Nephron progenitor cell (in vitro differentiated cells): Measurements from ENCODE around the gene PRKAG2.

ENCODE experiments used
- DNase-seq: peaks from one replicate; pipeline ENCODE4 v3.0.0; 2021
- H3K27ac Mint-ChIP-seq: 2 replicates; pipeline ENCODE4 v1.8.0; 2021; ENCODE audit warnings: mild to moderate bottlenecking, moderate library complexity, mixed read lengths
- H3K27me3 Mint-ChIP-seq: 2 replicates; pipeline ENCODE4 v1.8.0; 2021; ENCODE audit warnings: mild to moderate bottlenecking, low read depth, mixed read lengths; ENCODE audit not compliant: poor library complexity
- H3K36me3 Mint-ChIP-seq: 2 replicates; pipeline ENCODE4 v1.8.0; 2021; ENCODE audit warnings: low read depth, mixed read lengths
- H3K4me1 Mint-ChIP-seq: 2 replicates; pipeline ENCODE4 v1.8.0; 2021; ENCODE audit warnings: mixed read lengths
- H3K4me3 Mint-ChIP-seq: 2 replicates; pipeline ENCODE4 v1.8.0; 2021; ENCODE audit warnings: mild to moderate bottlenecking, moderate library complexity, mixed read lengths
- H3K9me3 Mint-ChIP-seq: 2 replicates; pipeline ENCODE4 v1.8.0; 2021; ENCODE audit warnings: mild to moderate bottlenecking, moderate library complexity, mixed read lengths
- CTCF ChIP-seq: fragments of 200-600 bp; sonication (generic); IDR thresholded peaks from 2 replicates; pipeline ENCODE4 v1.5.0; 2021; ENCODE audit warnings: antibody characterized with exemption

PRKAG2 gene

GRCh38 chr7:151891182-151891581, 14.3 kb upstream of the PRKAG2 start:
- TF ChIP-seq CTCF: no peak
- Mint-ChIP-seq H3K4me1 (peaks cover 69% of the 10 kb centered on the region), H3K36me3 (no peaks in the 10 kb centered on the region), H3K4me3 (no peak overlapping the region), H3K27ac (no peak overlapping the region), H3K27me3 (peaks cover 68% of the 10 kb centered on the region), H3K9me3 (no peaks in the 10 kb centered on the region)
- no peak for DNase-seq

- no peak overlapping the region for H3K27ac Mint-ChIP-seq
- no peak for TF ChIP-seq CTCF
- H3K27me3 Mint-ChIP-seq: peaks cover 71% of the 10 kb centered on the region
- H3K36me3 Mint-ChIP-seq: no peaks in the 10 kb centered on the region
- H3K4me1 Mint-ChIP-seq: peaks cover 64% of the 10 kb centered on the region
- H3K4me3 Mint-ChIP-seq: no peak overlapping the region
- peaks cover 2% of the 10 kb centered on the region for H3K9me3 Mint-ChIP-seq
- no peak for DNase-seq
Measured at GRCh38 chr7:151890355-151891004, 13.6 kb upstream of the PRKAG2 start.

GRCh38 chr7:151889406-151890354, 12.8 kb upstream of the PRKAG2 start:
- Mint-ChIP-seq H3K9me3 (peaks cover 3% of the 10 kb centered on the region), H3K27me3 (peaks cover 75% of the 10 kb centered on the region), H3K4me1 (peaks cover 58% of the 10 kb centered on the region), H3K27ac (no peak overlapping the region), H3K36me3 (no peaks in the 10 kb centered on the region), H3K4me3 (no peak overlapping the region)
- no peak for DNase-seq
- no peak for TF ChIP-seq CTCF

GRCh38 chr7:151888079-151889067, 11.5 kb upstream of the PRKAG2 start:
- no peak for TF ChIP-seq CTCF
- no peak for DNase-seq
- Mint-ChIP-seq H3K36me3 (no peaks in the 10 kb centered on the region), H3K27me3 (peaks cover 80% of the 10 kb centered on the region), H3K9me3 (peaks cover 3% of the 10 kb centered on the region), H3K4me1 (peaks cover 48% of the 10 kb centered on the region), H3K4me3 (no peak overlapping the region), H3K27ac (no peak overlapping the region)

- no peak for DNase-seq
- Mint-ChIP-seq H3K27me3 (peaks cover 82% of the 10 kb centered on the region), H3K27ac (no peak overlapping the region), H3K9me3 (peaks cover 3% of the 10 kb centered on the region), H3K4me1 (peaks cover 36% of the 10 kb centered on the region), H3K36me3 (no peaks in the 10 kb centered on the region), H3K4me3 (no peak overlapping the region)
- TF ChIP-seq CTCF: no peak
Measured at GRCh38 chr7:151886783-151887182, 9.9 kb upstream of the PRKAG2 start.
